NCI-H2029 treated with DMSO at 0.1 percent for 48 hours (cell line): ENCODE results near the gene CAMP.

Experiments used
- DNase-seq: peaks from one replicate; lab custom pipeline; 2025; lab: John Stamatoyannopoulos, UW

Gene CAMP

GRCh38 chr3:48214225-48214624 lies 9.1 kb upstream of the CAMP start:
- DNase-seq = no peak

GRCh38 chr3:48215019-48215418 lies 8.3 kb upstream of the CAMP start:
- no peak for DNase-seq

- DNase-seq = no peak
Observed at GRCh38 chr3:48215466-48215865, 7.8 kb upstream of the CAMP start.

GRCh38 chr3:48215876-48216275 lies 7.4 kb upstream of the CAMP start:
- DNase-seq = no peak

GRCh38 chr3:48217449-48217848 lies 5.8 kb upstream of the CAMP start:
- DNase-seq = no peak

GRCh38 chr3:48218537-48218936 lies 4.8 kb upstream of the CAMP start:
- no peak for DNase-seq

GRCh38 chr3:48219543-48219942 lies 3.8 kb upstream of the CAMP start:
- DNase-seq = no peak

GRCh38 chr3:48220746-48221145 lies 2.5 kb upstream of the CAMP start:
- no peak for DNase-seq

- no peak for DNase-seq
Observed at GRCh38 chr3:48225587-48225986, 2.3 kb downstream of the CAMP start.

- DNase-seq = no peak
Observed at GRCh38 chr3:48226939-48227338, 3.6 kb downstream of the CAMP start.

GRCh38 chr3:48232232-48232631 lies 8.9 kb downstream of the CAMP start:
- no peak for DNase-seq

GRCh38 chr3:48232734-48233133 lies 9.4 kb downstream of the CAMP start:
- peak; percentile 79 for DNase-seq

- DNase-seq = no peak
Observed at GRCh38 chr3:48233542-48233941, 10.2 kb downstream of the CAMP start.

GRCh38 chr3:48236531-48236930 lies 13.2 kb downstream of the CAMP start:
- no peak for DNase-seq

GRCh38 chr3:48238531-48239085 lies 15.3 kb downstream of the CAMP start:
- no peak for DNase-seq

GRCh38 chr3:48240000-48240963 lies 17.0 kb downstream of the CAMP start:
- DNase-seq = no peak

GRCh38 chr3:48241796-48242455 lies 18.6 kb downstream of the CAMP start:
- no peak for DNase-seq

GRCh38 chr3:48243886-48244285 lies 20.6 kb downstream of the CAMP start:
- no peak for DNase-seq

GRCh38 chr3:48244461-48244860 lies 21.2 kb downstream of the CAMP start:
- DNase-seq = no peak

GRCh38 chr3:48245136-48245535 lies 21.8 kb downstream of the CAMP start:
- no peak for DNase-seq

GRCh38 chr3:48247401-48247811 lies 24.1 kb downstream of the CAMP start:
- no peak for DNase-seq

- DNase-seq = no peak
Observed at GRCh38 chr3:48248095-48248850, 25.0 kb downstream of the CAMP start.
